ENCODE results near the gene PDE4B. TPM values are rescaled to one million over a fixed set of nuclear protein-coding genes. Genes with fewer than 3 reads are reported as not detected.

Gene PDE4B
- total RNA-seq, 1 experiment from 2014 or later: 1.4 TPM

DNA sequence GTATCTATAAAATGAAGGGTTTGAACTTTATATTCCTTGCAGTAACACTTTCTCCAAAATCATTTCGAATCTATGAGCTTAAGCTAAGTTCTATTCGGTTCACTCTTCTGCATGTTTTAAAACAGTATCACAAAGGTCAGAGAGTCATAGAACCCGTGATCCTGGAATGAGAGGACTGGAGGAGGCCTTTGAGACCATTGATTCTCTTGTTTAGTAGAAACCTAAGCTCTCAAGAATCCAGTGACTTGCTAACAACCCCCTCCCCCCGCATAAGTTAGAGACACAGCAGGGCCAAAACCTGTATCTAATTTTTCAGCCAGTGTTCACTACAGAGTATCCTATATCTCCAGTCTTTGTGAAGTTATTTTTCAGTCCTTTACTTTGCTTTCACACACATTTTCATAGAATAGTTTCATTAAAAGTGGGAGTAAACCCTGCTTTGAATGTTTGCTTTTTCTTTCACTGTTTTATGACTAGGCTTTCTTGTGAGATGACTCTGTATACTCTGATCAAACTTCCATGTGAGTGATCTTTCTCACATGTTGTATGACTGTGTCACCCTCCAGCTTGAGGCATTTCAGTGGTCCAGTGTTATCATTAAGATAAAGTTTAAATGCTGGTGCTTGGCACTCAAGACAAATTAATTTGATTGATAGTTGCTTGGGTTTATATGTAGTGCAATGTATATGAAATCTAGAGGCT is 465.9 kb downstream of the PDE4B start:
- H3K79me2 ChIP-seq (ENCODE audit: low read length): no peaks in the 10 kb centered on the region
- intact Hi-C loops (cut with micrococcal nuclease): loop anchor here (10.0 kb wide), 1 partner anchor 466 kb away; no protein-coding TSS in a partner anchor
- H3K4me1 ChIP-seq (ENCODE audit: insufficient read depth, low read length): peaks cover 44% of the 10 kb centered on the region
- peak; percentile 30 for DNase-seq
- H3F3A ChIP-seq (ENCODE audit: low read length, unreplicated experiment): no peaks in the 10 kb centered on the region
- H3K9ac ChIP-seq (ENCODE audit: low read length): no peak overlapping the region
- BruUV-seq (replicated peaks): no TSS peak
- TF ChIP-seq EZH2phosphoT487 (IDR thresholded peaks at IDR 0.05; ENCODE audit: borderline replicate concordance, low read length) (no peak), EZH2 (IDR thresholded peaks at IDR 0.05; ENCODE audit: low read length, unreplicated experiment) (no peak), CTCF (conservative IDR thresholded peaks at IDR 0.05; ENCODE audit: low read depth, low read length) (no peak)
- ATAC-seq: 0 out of 2 replicates have a peak, but pooled peaks have one; percentile 20
- ChIA-PET POLR2A (ENCODE audit: unreplicated experiment) (no interaction called here), CTCF (no interaction called here)
- H3K9me3 ChIP-seq (ENCODE audit: low read length): no peaks in the 10 kb centered on the region
- no peaks in the 10 kb centered on the region for H3K36me3 ChIP-seq (ENCODE audit: low read depth, low read length)
- H2AFZ ChIP-seq (ENCODE audit: low read length): no peak overlapping the region
- H4K20me1 ChIP-seq (ENCODE audit: low read length): no peaks in the 10 kb centered on the region
- H3K27ac ChIP-seq (ENCODE audit: low read length): peak overlapping the region; percentile 77
- no peaks in the 10 kb centered on the region for H3K9me2 ChIP-seq (replicated peaks; ENCODE audit: low read length)
- no peaks in the 10 kb centered on the region for H3K27me3 ChIP-seq (ENCODE audit: low read length)
- H3K4me2 ChIP-seq (ENCODE audit: low read length): no peak overlapping the region
- H3K4me3 ChIP-seq (ENCODE audit: low read length): no peak overlapping the region

DNA sequence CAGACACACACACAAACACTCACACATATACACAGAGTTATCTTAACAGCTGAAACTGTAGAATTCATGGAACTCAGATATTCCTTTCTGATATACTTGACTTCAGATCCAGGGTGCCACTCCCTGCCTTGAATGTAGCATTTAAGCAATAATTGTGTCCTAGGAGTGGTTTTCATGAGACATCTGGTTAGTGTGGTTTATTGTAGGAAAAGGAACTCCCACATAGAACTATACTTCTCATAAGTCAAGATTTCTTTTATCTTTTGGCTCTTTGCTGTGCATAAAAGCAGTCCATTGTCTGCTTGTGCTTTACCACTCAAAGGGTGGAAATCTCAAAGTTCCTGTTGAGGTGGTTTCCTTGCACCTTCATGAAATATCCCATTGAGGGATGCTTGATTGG is 468.7 kb downstream of the PDE4B start:
- POLR2A ChIA-PET (ENCODE audit: unreplicated experiment): no interaction called here
- BruUV-seq (replicated peaks): no TSS peak
- peak overlapping the region; percentile 36 for H3K4me2 ChIP-seq (ENCODE audit: low read length)
- TF ChIP-seq CTCF (conservative IDR thresholded peaks at IDR 0.05; ENCODE audit: low read depth, low read length) (no peak), EZH2phosphoT487 (IDR thresholded peaks at IDR 0.05; ENCODE audit: borderline replicate concordance, low read length) (no peak), EZH2 (IDR thresholded peaks at IDR 0.05; ENCODE audit: low read length, unreplicated experiment) (no peak)
- DNase-seq (peak; percentile 29), ATAC-seq (no peak)
- H3K4me1 ChIP-seq (ENCODE audit: insufficient read depth, low read length): peaks cover 49% of the 10 kb centered on the region
- H3K9ac ChIP-seq (ENCODE audit: low read length): no peak overlapping the region
- CTCF ChIA-PET: no interaction called here
- no peaks in the 10 kb centered on the region for H4K20me1 ChIP-seq (ENCODE audit: low read length)
- no peak overlapping the region for H3K4me3 ChIP-seq (ENCODE audit: low read length)
- no peak overlapping the region for H2AFZ ChIP-seq (ENCODE audit: low read length)
- H3K36me3 ChIP-seq (ENCODE audit: low read depth, low read length): no peaks in the 10 kb centered on the region
- no peaks in the 10 kb centered on the region for H3K9me3 ChIP-seq (ENCODE audit: low read length)
- H3K27ac ChIP-seq (ENCODE audit: low read length): peak overlapping the region; percentile 73
- H3K79me2 ChIP-seq (ENCODE audit: low read length): no peaks in the 10 kb centered on the region
- no peaks in the 10 kb centered on the region for H3K9me2 ChIP-seq (replicated peaks; ENCODE audit: low read length)
- intact Hi-C loops (cut with micrococcal nuclease): no loop called here
- H3F3A ChIP-seq (ENCODE audit: low read length, unreplicated experiment): no peaks in the 10 kb centered on the region
- no peaks in the 10 kb centered on the region for H3K27me3 ChIP-seq (ENCODE audit: low read length)

GRCh38 chr1:66262208-66262963 is 469.7 kb downstream of the PDE4B start:
- peaks cover 50% of the 10 kb centered on the region for H3K4me1 ChIP-seq (ENCODE audit: insufficient read depth, low read length)
- H3K27me3 ChIP-seq (ENCODE audit: low read length): no peaks in the 10 kb centered on the region
- intact Hi-C loops (cut with micrococcal nuclease): no loop called here
- no peaks in the 10 kb centered on the region for H3K9me2 ChIP-seq (replicated peaks; ENCODE audit: low read length)
- BruUV-seq (replicated peaks): no TSS peak
- ATAC-seq (peak; percentile 93), DNase-seq (peak; percentile 97)
- H3K9ac ChIP-seq (ENCODE audit: low read length): peak overlapping the region; percentile 25; the same call in 1 of the 2 replicates
- H3F3A ChIP-seq (ENCODE audit: low read length, unreplicated experiment): no peaks in the 10 kb centered on the region
- TF ChIP-seq EZH2 (IDR thresholded peaks at IDR 0.05; ENCODE audit: low read length, unreplicated experiment): no peak
- TF ChIP-seq CTCF (conservative IDR thresholded peaks at IDR 0.05; ENCODE audit: low read depth, low read length): no peak
- TF ChIP-seq EZH2phosphoT487 (IDR thresholded peaks at IDR 0.05; ENCODE audit: borderline replicate concordance, low read length): no peak
- no peaks in the 10 kb centered on the region for H3K79me2 ChIP-seq (ENCODE audit: low read length)
- H4K20me1 ChIP-seq (ENCODE audit: low read length): no peaks in the 10 kb centered on the region
- H3K27ac ChIP-seq (ENCODE audit: low read length): peak overlapping the region; percentile 73
- CTCF ChIA-PET: no interaction called here
- H3K4me2 ChIP-seq (ENCODE audit: low read length): peak overlapping the region; percentile 36
- POLR2A ChIA-PET (ENCODE audit: unreplicated experiment): no interaction called here
- no peak overlapping the region for H2AFZ ChIP-seq (ENCODE audit: low read length)
- H3K4me3 ChIP-seq (ENCODE audit: low read length): no peak overlapping the region
- no peaks in the 10 kb centered on the region for H3K9me3 ChIP-seq (ENCODE audit: low read length)
- no peaks in the 10 kb centered on the region for H3K36me3 ChIP-seq (ENCODE audit: low read depth, low read length)

Measured in PC-3 (cell line).